Left ventricle myocardium inferior (tissue), 1 donor: ENCODE data around the gene NEDD9. TPM values are rescaled to one million over a fixed set of nuclear protein-coding genes. Genes with fewer than 3 reads are reported as not detected.

Experiments used
- DNase-seq: peaks from one replicate; pipeline ENCODE4 v3.0.0-alpha.2; 2020
- H3K27ac ChIP-seq: fragments of 200-600 bp; replicated peaks from 2 replicates; pipeline ENCODE4 v1.8.0; 2021
- H3K27me3 ChIP-seq: fragments of 200-600 bp; 2 replicates; pipeline ENCODE4 v1.8.0; 2021; ENCODE audit warnings: low read depth
- H3K36me3 ChIP-seq: fragments of 200-600 bp; 2 replicates; pipeline ENCODE4 v1.8.0; 2021
- H3K4me1 ChIP-seq: fragments of 200-600 bp; 2 replicates; pipeline ENCODE4 v1.8.0; 2021
- H3K4me3 ChIP-seq: fragments of 200-600 bp; 2 replicates; pipeline ENCODE4 v1.8.0; 2021; ENCODE audit warnings: mild to moderate bottlenecking, moderate library complexity
- H3K9me3 ChIP-seq: fragments of 200-600 bp; replicated peaks from 2 replicates; pipeline ENCODE4 v1.8.0; 2021
- intact Hi-C: fragments of 100-400 bp; cut with micrococcal nuclease; formaldehyde crosslinking; loops from one replicate; pipeline ENCODE4 v1.11.0; 2022
- total RNA-seq: library from RNA; stranded (reverse); fragmentation: NEBNext Ultra II Directional; extraction: Animal tissue kit (Norgen Biotek cat#: 25700); gene quantifications from one replicate; pipeline ENCODE4 v1.2.1, GENCODE V29; 2021
- TF ChIP-seq, protein P1 (sequence below): fragments of 200-600 bp; IDR thresholded peaks from 2 replicates; pipeline ENCODE4 v1.8.0; 2021; ENCODE audit warnings: antibody characterized with exemption, mild to moderate bottlenecking, borderline replicate concordance
- donor health status: DM: no; HTN: yes; CAD: no; lungs with severe emphysema.

The NEDD9 gene
- total RNA-seq, 1 donor from 2014 or later: 28.1 TPM

DNA sequence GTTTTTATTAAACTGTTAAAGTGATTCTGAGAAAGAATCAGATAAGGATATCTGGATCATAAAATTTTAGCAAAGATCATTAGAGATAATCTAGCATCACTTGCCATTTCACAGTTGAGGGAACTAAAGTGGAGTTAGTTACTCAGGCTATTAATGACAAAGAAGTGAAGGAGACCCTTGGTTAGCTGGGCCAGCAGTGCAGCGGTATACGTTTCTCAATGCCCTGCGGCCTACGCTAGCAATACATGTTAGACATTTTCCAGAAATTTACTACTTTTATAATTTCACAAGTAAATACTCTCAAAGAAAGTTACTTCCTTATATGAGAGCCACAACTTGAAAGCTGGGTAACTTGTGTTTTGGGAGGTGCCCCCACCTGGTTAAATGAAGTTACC lies 28.5 kb downstream of the NEDD9 start:
- no peak for DNase-seq
- peaks cover 97% of the 10 kb centered on the region for H3K4me1 ChIP-seq
- H3K36me3 ChIP-seq: peaks cover 23% of the 10 kb centered on the region
- H3K9me3 ChIP-seq: no peaks in the 10 kb centered on the region
- no peak overlapping the region for H3K4me3 ChIP-seq
- no peaks in the 10 kb centered on the region for H3K27me3 ChIP-seq
- H3K27ac ChIP-seq: no peak overlapping the region
- intact Hi-C loops: no loop called here
- TF ChIP-seq, protein P1, sequence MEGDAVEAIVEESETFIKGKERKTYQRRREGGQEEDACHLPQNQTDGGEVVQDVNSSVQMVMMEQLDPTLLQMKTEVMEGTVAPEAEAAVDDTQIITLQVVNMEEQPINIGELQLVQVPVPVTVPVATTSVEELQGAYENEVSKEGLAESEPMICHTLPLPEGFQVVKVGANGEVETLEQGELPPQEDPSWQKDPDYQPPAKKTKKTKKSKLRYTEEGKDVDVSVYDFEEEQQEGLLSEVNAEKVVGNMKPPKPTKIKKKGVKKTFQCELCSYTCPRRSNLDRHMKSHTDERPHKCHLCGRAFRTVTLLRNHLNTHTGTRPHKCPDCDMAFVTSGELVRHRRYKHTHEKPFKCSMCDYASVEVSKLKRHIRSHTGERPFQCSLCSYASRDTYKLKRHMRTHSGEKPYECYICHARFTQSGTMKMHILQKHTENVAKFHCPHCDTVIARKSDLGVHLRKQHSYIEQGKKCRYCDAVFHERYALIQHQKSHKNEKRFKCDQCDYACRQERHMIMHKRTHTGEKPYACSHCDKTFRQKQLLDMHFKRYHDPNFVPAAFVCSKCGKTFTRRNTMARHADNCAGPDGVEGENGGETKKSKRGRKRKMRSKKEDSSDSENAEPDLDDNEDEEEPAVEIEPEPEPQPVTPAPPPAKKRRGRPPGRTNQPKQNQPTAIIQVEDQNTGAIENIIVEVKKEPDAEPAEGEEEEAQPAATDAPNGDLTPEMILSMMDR: no peak

DNA sequence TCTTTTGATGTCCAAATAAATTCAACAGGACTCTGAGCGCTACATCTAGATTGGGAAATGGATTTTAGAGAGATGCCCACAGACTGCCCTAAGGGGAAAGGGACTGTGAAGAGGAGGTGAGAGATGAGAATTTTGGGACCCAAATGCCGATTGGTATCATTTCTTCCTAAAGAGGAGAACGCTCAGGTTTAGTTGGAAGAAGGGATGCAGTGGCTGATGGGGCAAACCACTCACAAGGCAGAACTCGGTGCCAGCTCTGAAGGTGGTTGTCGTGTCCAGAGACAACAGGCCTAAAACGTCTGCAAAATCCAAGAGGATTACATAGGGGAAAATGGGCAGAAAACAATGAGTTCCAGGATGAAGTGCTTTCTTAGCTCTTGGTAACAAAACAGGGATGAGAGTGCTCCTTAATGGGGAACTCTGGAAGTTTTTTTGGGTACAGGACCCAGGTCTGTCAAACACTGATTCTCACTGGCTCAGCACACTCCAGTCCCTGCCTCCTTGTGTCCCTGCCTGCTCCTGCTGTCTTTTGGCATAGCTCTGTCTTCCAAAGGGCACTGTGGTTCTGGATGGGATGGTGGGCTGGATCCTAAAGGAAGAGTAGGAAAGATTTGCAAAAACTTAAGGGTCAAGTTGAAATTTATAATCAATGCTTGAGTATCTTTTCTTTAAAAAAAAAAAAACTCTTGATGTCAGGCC lies 29.0 kb downstream of the NEDD9 start:
- no peaks in the 10 kb centered on the region for H3K27me3 ChIP-seq
- no peak for DNase-seq
- peaks cover 97% of the 10 kb centered on the region for H3K4me1 ChIP-seq
- H3K9me3 ChIP-seq: no peaks in the 10 kb centered on the region
- H3K27ac ChIP-seq: peak overlapping the region; percentile 33
- intact Hi-C loops: no loop called here
- peaks cover 26% of the 10 kb centered on the region for H3K36me3 ChIP-seq
- TF ChIP-seq, protein P1: no peak
- no peak overlapping the region for H3K4me3 ChIP-seq

DNA sequence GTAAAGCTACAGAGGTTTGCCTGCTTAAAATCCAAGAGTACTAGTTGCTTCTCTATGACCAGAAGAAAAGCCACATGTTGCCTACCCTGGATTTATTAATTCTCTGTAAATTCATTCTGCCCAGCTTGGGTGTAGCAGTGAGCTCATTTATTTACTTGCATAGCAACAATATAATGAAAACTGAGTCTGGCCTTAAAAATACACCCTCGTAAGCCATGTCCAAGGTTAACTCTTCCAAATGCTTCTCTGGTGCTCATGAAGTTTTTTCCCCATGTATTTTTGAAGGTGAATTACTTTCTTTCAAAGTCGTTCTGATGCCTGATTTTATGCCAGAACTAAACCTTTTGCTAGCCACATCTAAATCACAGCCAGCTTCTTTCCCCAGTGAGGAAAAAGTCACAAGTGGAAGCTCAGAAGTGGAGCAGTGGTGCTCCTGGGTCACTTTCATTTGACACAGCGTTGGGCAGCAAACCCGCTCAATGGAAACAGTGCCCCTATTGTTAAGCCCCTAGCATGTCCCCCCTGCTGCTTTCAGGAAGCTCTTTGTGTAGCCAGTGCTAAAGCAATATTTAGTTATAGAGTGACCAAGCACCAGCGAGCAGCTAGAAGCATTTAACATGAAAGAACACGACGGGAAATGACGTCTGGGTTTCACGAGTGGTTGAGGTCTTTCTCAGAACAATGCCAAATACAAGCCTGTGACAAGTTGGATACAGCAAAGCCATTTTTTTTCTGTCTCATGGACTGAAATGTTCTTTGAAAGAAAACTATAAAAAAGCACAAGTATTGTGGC lies 29.8 kb downstream of the NEDD9 start:
- peak overlapping the region; percentile 33 for H3K27ac ChIP-seq
- peaks cover 99% of the 10 kb centered on the region for H3K4me1 ChIP-seq
- H3K9me3 ChIP-seq: no peaks in the 10 kb centered on the region
- no peak overlapping the region for H3K4me3 ChIP-seq
- no peaks in the 10 kb centered on the region for H3K27me3 ChIP-seq
- H3K36me3 ChIP-seq: peaks cover 30% of the 10 kb centered on the region
- no peak for DNase-seq
- TF ChIP-seq, protein P1: no peak
- intact Hi-C loops: no loop called here

DNA sequence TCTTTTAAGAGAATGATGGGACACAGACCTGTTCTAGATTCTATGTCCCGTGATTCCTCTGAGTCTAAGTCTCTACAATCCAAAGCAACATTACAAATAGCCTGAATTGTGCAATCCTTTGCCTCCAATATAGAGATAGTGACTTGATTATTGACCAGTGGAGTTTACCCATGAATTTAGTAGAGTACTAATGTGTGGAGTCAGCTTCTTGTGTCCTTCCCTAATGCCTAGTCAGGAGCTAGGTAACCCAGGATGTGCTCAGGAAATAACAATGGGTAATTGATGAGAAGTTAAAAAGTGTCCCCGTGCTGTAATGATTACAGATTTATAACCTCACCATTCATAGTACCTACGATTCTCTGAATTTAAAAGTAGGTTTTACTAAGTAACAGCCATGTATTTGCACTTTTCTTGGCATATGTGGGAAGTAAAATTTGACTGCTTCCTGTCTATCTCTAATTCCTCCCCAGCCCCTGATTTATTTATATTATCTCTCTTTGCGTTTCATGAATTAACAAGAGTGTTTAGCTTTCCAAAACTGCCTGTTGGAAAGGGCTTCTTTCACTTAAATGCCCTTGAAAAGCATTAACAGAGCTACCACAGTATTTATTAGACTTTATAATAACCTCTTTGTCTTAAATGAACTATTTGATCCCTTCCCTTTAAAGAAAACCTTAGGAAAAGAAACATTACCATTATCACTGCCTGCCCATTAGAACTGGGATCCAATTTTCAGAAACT lies 30.5 kb downstream of the NEDD9 start:
- H3K36me3 ChIP-seq: peaks cover 30% of the 10 kb centered on the region
- H3K4me3 ChIP-seq: no peak overlapping the region
- TF ChIP-seq, protein P1: no peak
- no peaks in the 10 kb centered on the region for H3K9me3 ChIP-seq
- no peak for DNase-seq
- H3K27me3 ChIP-seq: no peaks in the 10 kb centered on the region
- intact Hi-C loops: no loop called here
- peak overlapping the region; percentile 33 for H3K27ac ChIP-seq
- H3K4me1 ChIP-seq: peaks cover 99% of the 10 kb centered on the region

DNA sequence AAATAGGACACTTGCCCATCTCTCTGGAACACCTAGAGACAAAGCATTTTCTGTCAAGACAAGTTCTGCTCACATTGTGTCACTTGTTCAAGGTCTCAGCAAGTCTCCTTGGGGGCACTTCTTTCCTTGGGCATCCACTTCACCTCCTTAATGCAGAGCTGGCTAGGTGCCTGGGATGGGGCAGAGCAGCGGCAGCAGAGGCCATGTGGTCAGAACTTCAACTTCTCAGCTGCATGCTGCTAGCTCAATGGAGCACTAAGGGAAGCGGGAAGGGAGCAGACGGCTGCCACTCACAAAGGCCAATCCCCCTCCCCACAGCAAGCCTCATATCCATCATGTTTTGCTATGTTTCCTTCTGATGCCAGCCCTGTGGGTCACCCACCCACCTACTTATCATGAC lies 31.5 kb downstream of the NEDD9 start:
- Histone ChIP-seq H3K9me3 (no peaks in the 10 kb centered on the region), H3K27me3 (no peaks in the 10 kb centered on the region), H3K27ac (peak overlapping the region; percentile 6), H3K36me3 (peaks cover 30% of the 10 kb centered on the region), H3K4me3 (no peak overlapping the region), H3K4me1 (peaks cover 99% of the 10 kb centered on the region)
- intact Hi-C loops: no loop called here
- no peak for DNase-seq
- TF ChIP-seq, protein P1: no peak
